EL (cell line): ENCODE measurements around the gene CDY2B.
"Not testable (repeated sequence)": the region's sequence is repeated elsewhere in the genome, so short reads cannot be mapped to it uniquely, and the experiment has no call there.

Experiments used
- DNase-seq: peaks from one replicate; pipeline ENCODE4 v3.0.0-alpha.2; 2016

CDY2B gene

DNA sequence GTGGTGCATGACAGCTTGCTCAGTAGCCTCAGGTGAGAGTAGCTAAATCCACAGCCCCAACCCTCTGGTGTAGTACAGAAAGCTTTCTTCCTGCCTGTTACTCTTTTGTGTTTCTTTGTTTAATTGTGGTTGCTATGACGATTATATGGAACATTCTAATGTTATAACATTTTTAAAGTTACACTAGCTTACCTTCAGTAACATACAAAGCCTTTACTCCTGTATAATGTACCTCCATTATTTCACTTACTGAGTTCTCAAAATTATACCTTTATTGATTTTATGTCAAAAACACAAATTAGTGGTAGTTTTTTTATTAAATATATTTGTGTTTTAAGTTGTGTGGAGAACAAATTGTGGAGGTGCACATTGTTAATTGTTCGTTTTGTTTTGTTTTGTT, at the start of gene CDY2B:
Gene CDY2B, minus strand, starts transcription at position 101 of the 400 bp plus-strand sequence. CDS start 328 bp downstream, outside the sequence.
- DNase-seq: not testable (repeated sequence)

DNA sequence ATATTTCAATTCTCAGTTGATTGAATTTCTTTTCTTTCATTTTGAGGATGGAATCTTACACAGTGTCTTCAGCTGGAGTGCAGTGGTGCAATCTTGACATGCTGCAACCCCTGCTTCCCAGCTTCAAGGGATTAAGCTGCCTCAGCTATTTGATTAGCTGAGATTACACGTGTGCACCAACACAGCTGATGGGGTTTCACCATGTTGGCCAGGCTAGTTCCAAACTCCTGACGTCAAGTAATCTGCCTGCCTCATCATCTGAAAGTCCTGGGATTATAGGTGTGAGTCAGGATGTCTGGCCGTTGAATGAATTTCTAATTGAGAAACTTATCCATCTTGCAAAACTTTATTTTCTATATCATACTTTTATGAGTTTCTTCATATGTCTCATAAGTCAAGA, 28.0 kb upstream of the CDY2B start:
- DNase-seq: not testable (repeated sequence)

- DNase-seq: not testable (repeated sequence)
Measured at GRCh38 chrY:17907351-17907750, 27.3 kb upstream of the CDY2B start.

GRCh38 chrY:17881697-17882096, 1.7 kb upstream of the CDY2B start:
- not testable (repeated sequence) for DNase-seq

DNA sequence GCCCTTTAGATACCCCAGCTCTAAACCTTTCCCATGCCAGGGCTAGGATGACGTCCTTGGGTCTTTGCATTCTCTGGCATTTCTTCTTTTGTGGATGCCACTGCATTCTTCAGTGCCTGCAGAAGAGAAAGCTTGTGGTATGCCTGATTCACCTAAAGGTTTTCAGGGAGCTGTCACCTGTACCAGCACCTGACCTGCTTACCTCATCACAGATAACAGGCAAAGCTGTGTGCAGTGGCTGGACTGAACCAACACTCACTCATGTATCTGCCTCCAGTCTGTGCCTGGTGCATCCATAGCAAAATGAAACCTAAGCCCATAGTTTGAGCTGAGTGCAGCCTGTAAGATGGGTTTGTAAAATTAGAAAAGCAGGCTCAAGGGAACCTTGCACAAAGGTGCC, 3.3 kb downstream of the CDY2B start:
- not testable (repeated sequence) for DNase-seq

- not testable (repeated sequence) for DNase-seq
Measured at GRCh38 chrY:17875401-17875800, 4.6 kb downstream of the CDY2B start.

- DNase-seq: not testable (repeated sequence)
Measured at GRCh38 chrY:17871194-17871903, 8.7 kb downstream of the CDY2B start.

DNA sequence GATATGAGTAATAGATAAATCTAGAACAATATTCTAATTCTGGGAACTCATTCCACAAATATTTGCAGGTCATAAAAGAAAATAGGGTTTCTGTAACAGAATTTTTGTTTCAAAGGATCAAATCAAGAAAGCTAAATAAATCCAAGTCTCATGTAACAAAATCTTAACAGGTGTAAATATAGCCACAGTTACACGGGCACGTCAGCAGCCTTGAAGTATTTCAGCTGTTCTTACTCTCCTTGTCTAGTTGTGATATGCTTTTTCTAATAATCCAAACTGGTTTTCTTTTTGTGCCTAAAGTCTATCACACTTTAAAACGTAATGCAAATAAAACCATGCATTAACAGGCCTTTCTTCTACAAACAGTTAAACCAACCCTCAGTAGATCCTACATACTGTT, 9.3 kb downstream of the CDY2B start:
- DNase-seq: not testable (repeated sequence)

DNA sequence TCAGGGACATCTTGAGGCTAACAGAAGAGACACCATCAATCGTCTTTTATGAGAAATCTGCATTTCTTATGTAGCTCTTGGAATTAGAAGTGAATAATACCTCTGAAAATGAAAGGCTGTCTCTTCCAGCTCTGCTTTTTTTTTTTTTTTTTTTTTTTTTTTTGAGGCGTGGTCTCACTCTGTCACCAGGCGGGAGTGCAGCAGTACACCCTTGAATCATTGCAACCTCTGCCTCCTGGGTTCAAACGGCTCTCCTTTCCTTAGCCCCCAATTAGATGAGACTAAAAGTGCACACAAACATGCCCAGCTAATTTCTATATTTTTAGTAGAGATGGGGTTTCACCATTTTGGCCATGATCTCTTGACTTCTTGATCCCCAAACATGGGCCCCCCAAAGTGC, 12.2 kb downstream of the CDY2B start:
- not testable (repeated sequence) for DNase-seq

DNA sequence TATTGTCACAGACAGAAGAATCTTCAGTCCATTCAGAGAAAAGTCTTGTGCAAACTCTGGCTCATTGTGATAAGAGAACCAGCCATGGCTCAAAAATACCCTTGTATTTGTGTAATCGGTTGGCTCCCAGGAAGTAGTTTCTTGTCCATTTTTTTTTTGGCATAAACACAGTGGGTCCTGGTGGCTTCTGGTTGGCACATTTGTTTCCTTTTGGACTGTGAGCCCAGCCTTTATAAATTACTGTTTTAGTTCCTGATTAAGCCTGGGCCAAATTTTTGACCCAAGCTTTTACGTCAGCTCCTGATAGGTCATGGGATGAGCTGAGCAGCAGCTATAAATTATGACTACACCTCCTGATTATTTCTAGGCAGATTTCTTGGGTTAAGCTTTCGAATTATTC, 19.4 kb downstream of the CDY2B start:
- not testable (repeated sequence) for DNase-seq

DNA sequence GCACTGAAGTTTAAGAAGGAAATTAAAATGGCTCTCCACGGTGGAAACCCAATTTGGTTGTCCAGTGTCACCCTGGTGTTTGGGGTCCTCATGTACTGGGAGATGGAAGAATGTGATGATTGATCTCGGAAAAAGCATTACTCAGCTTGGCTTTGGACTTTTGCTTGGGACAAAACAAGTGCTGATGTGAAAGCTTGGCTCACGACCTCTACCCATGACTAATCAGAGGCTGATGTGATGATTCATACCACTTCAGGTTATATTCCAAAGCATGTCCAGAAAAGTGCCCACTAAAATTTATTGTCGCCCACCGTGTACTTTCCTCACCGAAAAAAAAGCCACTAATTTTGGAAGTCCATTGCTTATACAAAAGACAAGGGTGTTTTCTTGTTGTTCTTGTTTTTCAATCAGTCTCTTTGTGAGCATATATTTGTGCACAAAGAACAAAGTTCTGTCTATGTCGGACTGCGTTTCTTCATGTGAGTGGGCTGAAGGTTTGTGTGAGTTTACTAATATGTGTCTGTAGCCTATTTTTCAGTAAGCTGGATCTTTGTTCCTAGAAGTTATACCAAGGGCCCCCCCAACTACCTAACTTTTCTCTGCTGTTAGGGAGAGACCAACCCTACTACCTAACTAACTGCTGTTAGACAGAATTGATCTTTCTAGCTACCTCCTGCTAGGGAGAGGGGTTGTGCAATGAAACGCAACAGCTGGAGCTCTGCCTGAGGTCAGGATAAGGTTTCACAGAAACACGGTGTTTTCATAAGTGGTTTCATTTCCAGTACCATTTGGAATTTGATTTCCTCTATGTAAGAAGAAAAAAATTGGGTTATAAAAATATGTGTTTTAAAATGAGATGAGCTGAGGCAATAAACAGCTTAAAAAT, 22.8 kb downstream of the CDY2B start:
- not testable (repeated sequence) for DNase-seq

DNA sequence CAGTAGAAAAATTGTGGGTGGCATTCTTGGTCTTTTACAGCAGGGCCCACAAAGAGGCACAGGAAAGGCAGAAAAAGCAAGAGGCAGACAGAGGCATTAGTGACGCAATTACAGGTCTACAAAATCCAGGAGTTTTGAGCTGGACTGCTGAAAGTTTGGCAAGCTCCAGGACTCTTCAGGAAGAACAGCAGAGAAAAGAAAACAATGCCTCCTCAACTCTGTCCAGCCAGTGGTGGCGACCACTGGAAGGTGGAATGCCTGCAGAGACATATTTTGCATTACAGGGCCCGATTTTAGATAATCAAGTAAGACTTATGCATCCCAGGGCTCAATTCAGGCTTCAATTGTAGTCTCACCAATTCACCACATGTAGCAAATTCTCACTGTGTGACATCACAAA, 23.5 kb downstream of the CDY2B start:
- not testable (repeated sequence) for DNase-seq

GRCh38 chrY:17849131-17849530, 30.9 kb downstream of the CDY2B start:
- not testable (repeated sequence) for DNase-seq

GRCh38 chrY:17832149-17832548, 47.9 kb downstream of the CDY2B start:
- DNase-seq: not testable (repeated sequence)
